DLD1 (cell line): ENCODE measurements around the gene TRAF3.
"Not testable (repeated sequence)": the region's sequence is repeated elsewhere in the genome, so short reads cannot be mapped to it uniquely, and the experiment has no call there.

Experiments used
- in situ Hi-C: cut with HindIII; loops from 2 replicates; pipeline ENCODE4 v1.10.0; 2017; ENCODE audit warnings: low sequenced_read_pairs

Gene TRAF3

GRCh38 chr14:102826751-102827675 is 49.8 kb downstream of the TRAF3 start:
- in situ Hi-C loops = no loop called here

DNA sequence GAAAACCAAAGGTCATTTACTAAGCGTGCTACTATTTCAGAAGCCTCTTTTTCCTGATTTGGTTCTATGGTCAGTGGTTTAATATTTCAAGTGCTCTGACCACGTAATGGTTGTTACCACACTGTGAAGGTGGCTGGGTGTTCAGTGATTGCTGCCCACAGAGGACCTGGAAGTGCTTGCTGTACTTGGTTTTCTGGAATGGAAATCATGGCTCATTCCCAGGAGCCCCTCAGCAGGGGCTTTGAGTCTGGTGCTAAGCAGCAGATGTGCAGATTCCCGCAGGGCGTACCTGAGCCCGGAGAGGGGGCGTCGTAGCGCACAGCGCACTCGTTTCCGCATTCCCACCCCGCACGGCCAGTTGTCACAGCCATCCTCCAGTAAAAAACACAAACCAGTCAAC is 50.5 kb downstream of the TRAF3 start:
- in situ Hi-C loops = no loop called here

- in situ Hi-C loops = no loop called here
These were observed 50.9 kb downstream of the TRAF3 start for GRCh38 chr14:102828151-102828550.

GRCh38 chr14:102829016-102829548 is 51.8 kb downstream of the TRAF3 start:
- in situ Hi-C loops = no loop called here

DNA sequence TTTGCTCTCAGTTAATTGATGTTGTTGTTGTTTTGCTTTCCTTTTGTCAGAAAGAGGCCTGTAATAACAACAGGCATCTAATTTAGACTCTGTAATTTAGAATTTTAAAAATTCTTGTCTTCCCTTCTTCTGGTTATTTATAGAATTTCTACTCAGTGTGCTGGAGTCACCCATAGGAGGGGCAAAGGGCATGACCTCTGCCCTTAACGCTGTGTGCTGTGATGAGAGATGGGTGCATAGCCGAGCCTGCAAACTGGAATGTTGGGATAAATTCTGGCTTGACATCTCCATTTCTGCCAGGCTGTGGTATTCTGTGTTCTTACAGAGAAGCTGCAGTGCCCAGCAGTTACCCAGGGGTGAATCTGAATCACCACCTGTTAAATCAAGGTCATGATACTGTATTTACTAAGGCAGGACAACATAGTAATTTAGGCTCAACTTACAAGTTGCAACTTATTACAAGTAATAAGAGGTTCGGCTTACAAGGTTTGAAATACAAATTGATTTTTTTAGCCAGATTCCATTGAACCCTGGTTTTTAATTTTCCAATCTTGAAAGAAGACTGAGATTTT is 53.3 kb downstream of the TRAF3 start:
- in situ Hi-C loops = no loop called here

DNA sequence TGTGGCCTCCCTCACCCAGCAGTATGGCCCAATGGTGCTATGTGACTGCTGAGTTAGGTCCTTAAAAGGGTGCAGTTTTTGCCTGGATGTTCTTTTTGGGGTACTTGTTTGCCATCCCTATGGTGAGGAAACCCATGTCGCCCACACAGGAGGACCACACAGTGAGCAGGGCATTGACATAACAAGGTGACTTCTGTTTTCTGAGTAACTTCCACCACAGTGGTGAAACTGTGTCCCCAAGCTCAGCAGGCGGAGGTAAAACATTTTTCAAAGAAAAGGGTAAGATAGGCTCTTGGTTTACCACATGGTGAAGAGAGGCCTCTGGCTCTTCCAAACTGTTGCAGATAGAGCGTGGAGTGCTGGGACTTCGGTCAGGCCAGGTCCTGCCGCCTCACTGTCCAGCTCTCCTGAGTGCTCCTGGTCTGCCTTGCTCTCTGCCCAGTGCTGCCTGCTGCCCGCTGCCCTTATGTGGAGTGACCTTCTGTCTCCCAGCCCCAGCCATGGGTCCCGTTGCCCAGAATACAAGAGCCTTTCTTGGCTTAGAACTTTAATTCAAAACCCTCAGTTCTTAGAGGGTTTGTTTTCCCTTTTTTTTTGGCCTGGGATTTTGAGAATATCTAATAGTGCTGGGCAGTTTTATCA is 54.0 kb downstream of the TRAF3 start:
- in situ Hi-C loops = no loop called here

- in situ Hi-C loops = no loop called here
These were observed 56.1 kb downstream of the TRAF3 start for GRCh38 chr14:102833341-102833740.

- in situ Hi-C loops = no loop called here
These were observed 56.7 kb downstream of the TRAF3 start for GRCh38 chr14:102833991-102834390.

DNA sequence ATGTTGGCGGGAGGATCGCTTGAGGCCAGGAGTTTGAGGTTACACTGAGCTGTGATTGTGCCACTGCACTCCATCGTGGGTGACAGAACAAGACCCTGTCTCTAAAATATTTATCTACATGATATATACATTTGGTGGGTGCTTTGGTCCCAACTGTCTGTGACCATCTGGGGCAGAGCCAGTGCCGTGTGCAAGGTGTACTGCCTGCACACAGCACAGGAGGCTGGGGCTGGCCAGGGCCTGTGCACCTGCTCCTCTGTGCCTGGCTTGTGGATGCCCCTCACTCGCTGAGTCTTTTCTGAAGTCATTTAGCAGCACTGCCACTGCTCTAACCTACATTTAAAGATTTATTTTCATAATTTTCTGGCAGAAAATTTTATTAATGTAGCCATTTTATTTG is 58.7 kb downstream of the TRAF3 start:
- in situ Hi-C loops = no loop called here

DNA sequence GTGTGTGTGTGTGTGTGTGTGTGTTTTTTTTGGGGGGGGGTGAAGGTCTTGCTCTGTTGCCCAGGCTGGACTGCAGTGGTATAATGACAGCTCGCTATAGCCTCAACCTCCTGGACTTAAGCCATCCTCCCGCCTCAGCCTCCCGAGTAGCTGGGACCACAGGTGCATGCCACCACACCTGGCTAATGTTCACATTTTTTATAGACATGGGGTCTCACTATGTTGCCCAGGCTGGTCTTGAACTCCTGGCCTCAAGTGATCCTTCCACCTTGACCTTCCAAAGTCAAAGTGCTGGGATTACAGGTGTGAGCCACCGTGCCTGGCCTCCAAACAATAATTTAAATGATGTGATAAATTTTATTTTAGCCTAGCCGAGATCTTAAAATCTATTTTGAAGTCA is 59.9 kb downstream of the TRAF3 start:
- in situ Hi-C loops = not testable (repeated sequence)

DNA sequence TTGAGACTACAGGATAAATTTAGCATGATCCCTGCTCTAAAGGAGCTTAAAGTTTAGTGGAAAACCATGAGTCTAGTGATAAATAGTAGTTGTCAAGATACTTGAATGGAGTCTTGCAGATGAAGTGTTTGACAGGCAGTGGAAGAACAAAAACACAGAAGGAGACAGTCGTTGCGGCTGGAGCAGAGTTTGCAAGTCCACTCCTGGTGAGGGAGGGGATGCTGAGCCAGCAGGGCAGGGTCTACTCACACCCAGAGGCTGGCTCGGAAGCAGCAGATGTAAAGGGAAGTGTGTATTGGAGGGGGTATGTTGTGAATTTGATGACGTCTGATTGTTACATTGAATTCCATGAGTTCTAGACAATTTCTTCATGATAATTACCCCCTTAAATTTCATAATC is 61.3 kb downstream of the TRAF3 start:
- in situ Hi-C loops = no loop called here

GRCh38 chr14:102840115-102840514 is 62.9 kb downstream of the TRAF3 start:
- in situ Hi-C loops = no loop called here

- in situ Hi-C loops = no loop called here
These were observed 63.7 kb downstream of the TRAF3 start for GRCh38 chr14:102840771-102841528.

- in situ Hi-C loops = no loop called here
These were observed 71.7 kb downstream of the TRAF3 start for GRCh38 chr14:102848830-102849525.

DNA sequence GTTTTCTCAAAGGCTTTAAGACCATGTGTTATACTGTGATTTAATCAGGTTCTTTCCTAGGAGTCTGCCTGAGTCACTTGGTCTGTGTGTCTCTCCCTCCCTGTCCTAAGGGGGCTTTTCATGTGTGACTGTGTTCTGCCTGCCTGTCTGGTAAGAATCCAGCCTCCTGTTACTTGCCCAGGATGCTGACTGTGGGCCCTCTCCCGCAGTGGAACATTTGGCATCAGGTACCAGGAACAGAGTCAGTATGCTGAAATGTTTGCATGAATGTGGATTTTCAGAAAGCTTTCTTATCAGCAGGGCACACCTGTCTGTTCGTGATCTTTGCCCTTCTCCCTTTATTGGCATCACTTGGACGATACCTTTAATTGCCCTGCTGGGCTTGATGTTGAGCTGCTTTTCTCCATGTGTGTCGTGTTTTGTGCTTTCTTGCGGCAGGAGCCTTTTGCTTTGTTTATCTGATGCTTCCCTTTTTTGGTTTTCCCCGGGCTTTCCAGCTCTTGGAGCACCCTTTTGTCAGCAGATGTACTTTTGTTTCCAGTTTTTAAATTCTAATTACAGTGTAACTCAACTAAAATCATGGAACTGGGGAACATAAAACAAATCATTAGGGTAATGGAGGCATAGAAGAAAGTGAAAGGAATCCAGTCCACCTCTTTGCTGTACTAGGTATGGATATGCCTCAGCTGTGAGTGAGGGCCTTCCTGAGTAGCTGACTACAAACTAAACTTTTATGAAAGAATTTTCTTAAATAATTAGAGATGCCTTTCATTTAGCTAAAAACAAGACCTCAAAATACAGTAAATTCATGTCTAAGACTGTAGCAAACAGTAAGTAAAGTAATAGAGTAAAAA is 72.5 kb downstream of the TRAF3 start:
- in situ Hi-C loops = no loop called here

- in situ Hi-C loops = no loop called here
These were observed 76.4 kb downstream of the TRAF3 start for GRCh38 chr14:102853648-102854047.

DNA sequence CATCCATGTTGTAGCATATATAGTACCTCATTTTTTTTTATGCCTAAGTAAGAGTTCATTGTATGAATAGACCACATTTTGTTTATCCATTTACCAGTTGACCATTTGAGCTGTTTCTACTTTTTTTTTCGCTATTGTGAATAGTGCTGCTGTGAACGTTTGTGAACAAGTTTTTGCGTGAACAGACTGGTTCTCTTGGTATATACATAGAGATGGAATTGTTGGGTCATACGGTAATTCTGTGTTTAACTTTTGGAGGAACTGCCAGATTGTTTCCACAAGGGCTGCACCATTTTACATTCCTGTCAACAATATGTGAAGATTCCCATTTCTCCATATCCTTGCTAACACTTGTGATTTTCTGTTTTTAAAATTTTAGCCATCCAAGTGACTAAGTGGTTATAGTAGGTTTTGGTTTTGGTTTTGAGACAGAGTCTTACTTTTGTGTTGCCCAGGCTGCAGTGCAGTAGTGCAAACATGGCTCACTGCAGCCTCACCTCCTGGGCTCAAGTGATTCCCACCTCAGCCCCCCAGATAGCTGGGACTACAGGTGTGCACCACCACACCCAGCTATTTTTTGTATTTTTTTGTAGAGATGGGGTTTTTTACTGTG is 76.9 kb downstream of the TRAF3 start:
- in situ Hi-C loops = no loop called here

DNA sequence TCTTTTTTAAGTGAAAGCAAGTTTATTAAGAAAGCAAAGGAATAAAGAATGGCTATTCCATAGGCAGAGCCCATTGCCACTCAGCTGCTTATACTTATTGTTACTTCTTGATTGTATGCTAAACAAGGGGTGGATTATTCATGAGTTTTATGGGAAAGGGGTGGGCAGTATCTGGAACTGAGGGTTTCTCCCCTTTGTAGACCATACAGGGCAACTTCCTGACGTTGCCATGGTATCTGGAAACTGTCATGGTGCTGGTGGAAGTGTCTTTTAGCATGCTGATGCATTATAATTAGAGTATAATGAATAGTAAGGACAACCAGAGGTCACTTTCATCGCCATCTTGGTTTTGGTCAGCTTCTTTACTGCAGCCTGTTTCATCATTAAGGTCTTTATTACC is 78.9 kb downstream of the TRAF3 start:
- in situ Hi-C loops = no loop called here

DNA sequence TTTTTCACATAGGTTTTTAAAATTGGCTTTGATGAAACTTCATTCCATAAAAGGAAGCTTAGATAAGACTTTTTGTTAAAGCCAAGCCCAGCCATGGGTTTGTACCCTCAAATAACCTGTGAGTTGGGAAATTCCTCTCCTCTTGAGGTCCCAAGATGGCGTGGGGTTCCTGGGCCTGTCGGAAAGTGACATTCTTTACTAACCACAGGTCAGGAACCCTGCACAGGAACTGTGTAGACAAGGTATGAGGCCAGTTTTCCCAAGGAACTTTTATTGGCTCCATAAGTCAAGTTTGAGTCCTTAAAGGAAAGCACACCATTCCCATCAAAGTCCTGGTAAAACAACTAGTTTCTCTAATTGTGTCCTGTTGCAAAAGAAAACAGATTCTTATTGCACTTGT is 80.2 kb downstream of the TRAF3 start:
- in situ Hi-C loops = no loop called here
